Activated T-cell treated with anti-CD3 and anti-CD28 coated beads for 4 hours (primary cell): ENCODE measurements around the gene PSMB9.
"Not testable (repeated sequence)": the region's sequence is repeated elsewhere in the genome, so short reads cannot be mapped to it uniquely, and the experiment has no call there.

Source experiments
- DNase-seq: peaks from one replicate; pipeline ENCODE4 v3.0.0-alpha.2; 2020

Gene PSMB9

GRCh38 chr6:32865724-32866443 is 11.9 kb downstream of the PSMB9 start:
- no peak for DNase-seq

DNA sequence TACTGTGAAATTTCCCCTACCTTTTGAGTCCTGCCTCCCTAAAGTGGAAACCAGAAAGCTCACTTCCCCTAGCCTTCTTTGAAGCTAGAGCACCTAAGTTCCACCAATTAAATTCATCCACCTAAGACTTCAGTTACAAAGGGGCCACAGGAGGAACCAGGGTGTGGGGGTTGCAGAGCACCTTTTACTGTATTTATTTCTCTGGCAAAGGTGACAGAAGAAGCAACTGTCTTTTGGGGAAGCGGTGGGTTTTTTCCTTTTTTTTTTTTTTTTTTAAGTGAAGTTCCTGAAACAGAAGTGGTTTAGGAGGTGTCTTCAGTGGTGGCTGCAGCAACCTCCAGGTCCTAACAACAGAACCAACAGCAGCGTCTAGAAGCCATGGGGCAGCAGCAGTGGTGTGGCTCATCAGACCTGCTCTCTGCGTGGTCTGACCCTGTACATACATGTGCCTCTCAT is 13.1 kb downstream of the PSMB9 start:
- no peak for DNase-seq

- DNase-seq = no peak
Measured at GRCh38 chr6:32867554-32868256, 13.7 kb downstream of the PSMB9 start.

GRCh38 chr6:32868257-32868788 is 14.3 kb downstream of the PSMB9 start:
- DNase-seq = peak; percentile 89

- DNase-seq = not testable (repeated sequence)
Measured at GRCh38 chr6:32873947-32874346, 20.0 kb downstream of the PSMB9 start.

GRCh38 chr6:32876603-32877002 is 22.6 kb downstream of the PSMB9 start:
- no peak for DNase-seq

GRCh38 chr6:32879691-32880090 is 25.7 kb downstream of the PSMB9 start:
- DNase-seq = no peak

GRCh38 chr6:32880962-32881361 is 27.0 kb downstream of the PSMB9 start:
- DNase-seq = not testable (repeated sequence)

DNA sequence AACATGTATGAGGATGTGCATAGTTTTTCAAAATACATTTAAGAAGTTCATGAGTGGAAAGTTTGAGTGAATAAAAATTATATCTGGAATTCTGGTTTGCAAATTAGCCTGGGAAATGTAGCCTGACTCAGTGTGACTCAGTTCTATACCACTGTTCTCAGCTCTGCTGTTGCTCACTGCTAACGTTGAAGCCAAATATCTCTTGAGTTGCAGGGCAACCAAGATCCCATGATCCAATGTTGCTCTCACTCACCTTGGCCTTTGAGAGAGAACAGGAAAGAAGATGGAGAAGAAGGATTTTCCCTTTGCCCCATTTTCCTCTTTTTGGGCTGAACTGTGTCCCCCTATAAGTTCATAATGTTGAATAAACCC is 28.9 kb downstream of the PSMB9 start:
- DNase-seq = no peak

GRCh38 chr6:32883789-32884188 is 29.8 kb downstream of the PSMB9 start:
- DNase-seq = no peak

GRCh38 chr6:32885698-32886286 is 31.8 kb downstream of the PSMB9 start:
- DNase-seq = no peak

DNA sequence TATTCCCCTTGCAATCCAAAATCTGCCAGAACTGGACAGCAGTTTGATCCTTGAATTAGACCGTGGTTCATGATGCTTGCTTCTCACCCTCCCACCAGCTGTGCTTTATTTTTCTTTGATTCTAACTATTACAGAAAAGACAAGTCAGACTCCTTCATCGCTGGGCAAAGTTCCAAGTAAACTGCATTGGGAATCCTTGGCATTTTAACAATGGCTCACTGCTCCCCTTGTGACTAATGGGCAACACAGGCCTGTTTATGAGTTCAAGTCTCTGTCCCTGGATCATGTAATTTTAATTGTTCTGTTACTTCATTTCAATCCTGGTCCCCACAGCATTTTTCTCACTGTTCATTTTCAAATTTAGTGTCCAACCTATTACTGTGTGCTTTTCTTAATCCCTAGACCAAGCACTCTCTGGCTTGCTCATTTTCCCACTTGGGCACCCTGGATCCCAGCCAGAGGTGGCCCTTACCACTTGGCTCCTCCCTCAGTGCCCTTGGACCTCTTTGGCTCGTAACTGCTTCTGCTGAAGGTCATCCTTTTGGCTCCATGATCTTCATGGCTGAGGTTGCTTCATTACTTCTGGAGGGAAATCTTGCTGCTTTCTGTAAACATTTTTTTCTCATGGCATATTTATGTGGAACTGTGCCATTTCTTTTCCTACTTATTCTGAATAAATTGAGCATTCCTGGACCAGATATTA is 32.8 kb downstream of the PSMB9 start:
- no peak for DNase-seq

- no peak for DNase-seq
Measured at GRCh38 chr6:32887616-32888015, 33.6 kb downstream of the PSMB9 start.

DNA sequence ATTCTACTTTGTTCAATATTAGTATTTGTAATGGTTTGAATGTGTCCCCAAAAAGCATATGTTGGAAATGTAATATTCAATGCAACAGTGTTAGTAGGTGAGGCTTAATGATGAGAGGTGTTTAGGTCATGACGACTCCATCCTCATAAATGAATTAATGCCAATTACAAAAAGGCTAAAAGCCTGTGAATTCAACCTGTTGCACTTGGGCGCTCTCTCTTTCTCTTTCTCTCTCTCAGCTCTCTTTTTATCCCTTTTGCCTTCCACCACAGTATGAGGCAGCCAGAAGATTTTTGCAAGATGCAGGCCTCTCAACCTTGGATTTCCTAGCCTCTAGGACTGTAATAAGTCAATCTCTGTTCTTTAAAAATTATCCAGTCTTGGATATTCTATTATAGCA is 34.6 kb downstream of the PSMB9 start:
- no peak for DNase-seq

DNA sequence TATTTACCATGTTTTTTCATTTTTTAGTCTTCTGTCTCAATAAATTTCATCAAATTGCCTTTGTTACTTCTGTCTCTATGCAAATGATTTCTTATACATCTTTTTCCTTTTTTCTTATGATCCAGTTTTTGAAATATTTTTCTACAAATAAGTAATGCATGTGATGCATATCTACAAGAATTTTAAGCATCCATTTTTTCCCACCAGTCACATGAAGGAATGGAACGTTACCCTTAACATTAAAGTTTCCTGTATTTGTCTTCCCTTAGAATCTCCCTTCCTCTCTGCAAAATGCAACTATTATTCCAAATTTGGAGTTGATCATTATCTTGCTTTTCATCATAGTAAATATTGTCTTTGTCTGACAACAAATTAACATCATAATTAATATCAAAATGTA is 35.5 kb downstream of the PSMB9 start:
- no peak for DNase-seq

GRCh38 chr6:32890831-32891230 is 36.8 kb downstream of the PSMB9 start:
- no peak for DNase-seq

GRCh38 chr6:32894085-32895005 is 40.4 kb downstream of the PSMB9 start:
- peak; percentile 95 for DNase-seq

- DNase-seq = no peak
Measured at GRCh38 chr6:32895006-32895345, 41.0 kb downstream of the PSMB9 start.

DNA sequence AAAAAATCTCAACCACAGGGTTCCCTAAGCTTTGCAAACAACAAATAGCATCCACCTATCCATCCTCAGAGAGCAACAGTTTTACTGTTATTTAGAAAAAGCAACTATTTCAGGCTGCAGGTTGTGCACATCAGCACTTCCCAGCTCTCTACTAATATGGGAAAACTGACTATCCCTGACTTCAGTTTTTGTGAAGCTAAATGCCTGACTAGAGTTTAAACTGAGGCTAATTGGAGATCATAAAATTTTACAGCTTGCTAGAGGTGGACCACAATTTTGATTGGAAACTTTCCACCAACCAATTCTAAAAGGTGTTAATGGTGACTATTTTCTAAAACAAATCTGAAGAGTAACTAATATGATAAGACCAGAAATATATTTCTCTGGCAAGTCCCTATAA is 50.0 kb downstream of the PSMB9 start:
- DNase-seq = no peak

DNA sequence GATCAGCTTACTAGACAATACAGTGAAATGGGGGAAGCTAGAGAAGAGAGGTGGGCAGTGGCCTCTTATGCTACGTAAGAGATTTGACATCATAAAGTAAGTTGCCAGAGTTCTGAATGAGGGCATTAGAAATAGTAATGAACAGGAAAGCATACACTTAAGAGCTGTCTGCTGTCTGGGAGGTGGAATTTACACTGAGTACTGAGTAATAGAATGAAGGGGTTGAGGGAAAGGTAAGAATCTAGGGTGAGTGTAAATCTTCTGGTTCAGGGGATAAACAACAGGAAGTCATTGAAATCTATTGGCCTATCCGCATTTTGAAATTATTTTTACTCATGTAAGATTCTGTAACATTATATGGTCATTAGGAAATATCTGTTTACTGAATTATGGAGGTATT is 51.1 kb downstream of the PSMB9 start:
- no peak for DNase-seq

DNA sequence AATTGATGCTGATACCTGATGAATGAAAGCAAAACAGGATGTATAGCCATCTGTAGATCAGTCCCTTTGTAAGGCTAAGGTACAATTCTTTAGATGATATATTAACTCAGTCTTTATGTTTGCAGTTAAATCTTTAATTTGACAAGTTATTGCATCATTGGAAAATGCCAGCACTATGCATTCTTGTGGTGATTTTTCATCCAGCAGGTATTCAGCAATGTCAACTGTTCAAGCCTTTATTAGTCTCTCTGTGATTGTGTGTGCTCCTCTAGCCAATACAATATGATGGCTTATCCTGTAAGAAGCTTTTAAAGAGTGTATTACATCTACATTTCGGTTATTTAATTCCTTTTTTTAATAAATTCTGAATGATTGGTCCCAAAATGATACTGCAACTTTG is 52.5 kb downstream of the PSMB9 start:
- DNase-seq = no peak

GRCh38 chr6:32908897-32909296 is 54.9 kb downstream of the PSMB9 start:
- DNase-seq = no peak
